HG02884 (cell line): ENCODE data around the gene SFXN3.

Experiments
- ATAC-seq: cut with Tn5 transposase; IDR thresholded peaks from one replicate; pipeline ENCODE4 v1.9.1; 2021; ENCODE audit warnings: mild to moderate bottlenecking, moderate library complexity; ENCODE audit not compliant: unreplicated experiment

SFXN3 gene

DNA sequence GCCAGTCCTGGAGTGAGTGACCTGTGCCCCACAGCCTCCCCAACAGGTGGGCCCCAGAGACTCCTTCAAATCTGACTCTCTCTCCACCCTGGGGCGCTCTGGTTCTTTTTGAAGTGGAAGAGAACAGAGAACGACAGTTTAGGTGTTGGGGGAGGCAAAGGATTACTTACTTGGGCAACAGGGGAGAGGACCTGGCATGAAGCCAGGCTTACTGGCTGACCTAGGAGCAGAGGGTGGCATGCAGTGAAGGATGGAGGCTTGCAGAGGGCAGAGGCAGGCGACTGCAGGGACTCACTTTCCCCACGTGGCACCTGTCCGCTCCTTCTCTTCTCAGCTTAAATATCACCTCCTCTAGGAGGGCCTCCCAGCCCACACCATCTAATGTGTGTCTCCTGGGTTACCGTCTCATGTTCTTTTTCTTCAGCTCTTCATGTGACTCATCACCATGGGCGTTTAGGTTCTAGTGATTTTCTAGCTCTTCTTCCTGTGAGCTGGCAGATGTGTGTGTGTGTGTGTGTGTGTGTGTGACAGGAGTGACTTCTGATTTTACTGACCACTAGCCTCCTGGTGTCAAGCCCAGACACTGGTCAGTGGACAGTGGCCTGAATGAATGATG lies 16.0 kb upstream of the SFXN3 start:
- no peak for ATAC-seq

DNA sequence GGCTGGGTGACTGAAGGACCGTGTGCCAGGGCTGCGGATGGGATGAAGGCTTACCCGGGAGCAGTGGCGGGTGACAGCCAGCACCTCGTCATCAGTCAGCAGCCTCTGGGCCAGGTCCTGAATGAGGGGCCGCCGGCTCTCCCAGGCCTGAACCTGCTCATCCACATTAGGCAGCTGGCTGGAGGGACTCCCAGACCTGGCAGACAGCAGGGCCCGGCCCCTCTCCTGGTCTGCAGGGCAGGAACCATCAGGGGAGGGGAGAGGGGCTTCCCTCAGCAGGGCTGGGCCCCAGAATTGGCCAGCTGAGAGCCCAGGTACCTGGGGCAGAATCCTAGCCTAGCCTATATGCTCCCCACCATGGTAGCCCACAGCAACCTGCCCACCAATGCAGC lies 15.5 kb upstream of the SFXN3 start:
- no peak for ATAC-seq

DNA sequence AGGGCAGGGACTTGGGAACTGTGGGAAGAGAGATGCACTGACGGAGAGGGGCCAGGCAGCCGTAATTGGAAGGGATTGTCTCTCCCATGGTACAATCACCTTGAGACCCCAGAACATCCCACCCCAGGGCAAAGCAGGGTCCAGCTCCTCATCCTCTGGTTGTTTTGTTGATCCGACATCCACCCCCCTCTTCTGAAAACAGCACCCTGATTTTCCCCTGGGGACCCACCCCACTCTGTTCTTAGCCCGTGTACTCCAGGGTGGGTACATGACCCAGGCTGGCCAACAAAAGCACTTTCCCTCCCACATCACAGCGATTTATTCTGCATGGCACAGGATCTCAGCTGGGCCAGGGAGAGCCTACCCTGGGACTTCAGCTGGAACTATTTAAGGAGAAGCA lies 14.2 kb upstream of the SFXN3 start:
- ATAC-seq, result no peak

DNA sequence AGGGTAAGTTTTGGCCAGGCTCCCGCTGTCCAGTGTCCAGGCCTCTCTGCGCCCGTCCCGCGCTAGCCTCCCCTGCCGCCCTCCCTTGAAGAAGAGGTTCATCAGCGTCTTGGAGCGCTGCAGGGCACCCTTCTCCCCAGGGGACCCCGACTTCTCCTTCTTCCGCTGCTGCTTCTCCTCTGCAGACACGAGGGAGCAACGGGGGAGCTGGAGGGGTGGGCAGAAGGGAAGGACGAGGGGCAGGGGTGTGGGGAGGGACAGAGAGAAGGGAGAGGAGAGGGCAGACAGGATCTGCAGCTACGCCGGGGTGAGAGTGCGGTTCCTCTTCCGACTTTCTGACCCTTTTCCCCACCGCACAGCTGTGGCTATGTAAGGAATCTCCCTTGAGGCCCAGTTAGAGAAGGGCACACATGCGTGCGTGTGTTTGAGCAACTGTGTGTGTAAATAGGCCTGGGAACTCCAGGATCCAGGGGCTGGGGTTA lies 12.9 kb upstream of the SFXN3 start:
- no peak for ATAC-seq

DNA sequence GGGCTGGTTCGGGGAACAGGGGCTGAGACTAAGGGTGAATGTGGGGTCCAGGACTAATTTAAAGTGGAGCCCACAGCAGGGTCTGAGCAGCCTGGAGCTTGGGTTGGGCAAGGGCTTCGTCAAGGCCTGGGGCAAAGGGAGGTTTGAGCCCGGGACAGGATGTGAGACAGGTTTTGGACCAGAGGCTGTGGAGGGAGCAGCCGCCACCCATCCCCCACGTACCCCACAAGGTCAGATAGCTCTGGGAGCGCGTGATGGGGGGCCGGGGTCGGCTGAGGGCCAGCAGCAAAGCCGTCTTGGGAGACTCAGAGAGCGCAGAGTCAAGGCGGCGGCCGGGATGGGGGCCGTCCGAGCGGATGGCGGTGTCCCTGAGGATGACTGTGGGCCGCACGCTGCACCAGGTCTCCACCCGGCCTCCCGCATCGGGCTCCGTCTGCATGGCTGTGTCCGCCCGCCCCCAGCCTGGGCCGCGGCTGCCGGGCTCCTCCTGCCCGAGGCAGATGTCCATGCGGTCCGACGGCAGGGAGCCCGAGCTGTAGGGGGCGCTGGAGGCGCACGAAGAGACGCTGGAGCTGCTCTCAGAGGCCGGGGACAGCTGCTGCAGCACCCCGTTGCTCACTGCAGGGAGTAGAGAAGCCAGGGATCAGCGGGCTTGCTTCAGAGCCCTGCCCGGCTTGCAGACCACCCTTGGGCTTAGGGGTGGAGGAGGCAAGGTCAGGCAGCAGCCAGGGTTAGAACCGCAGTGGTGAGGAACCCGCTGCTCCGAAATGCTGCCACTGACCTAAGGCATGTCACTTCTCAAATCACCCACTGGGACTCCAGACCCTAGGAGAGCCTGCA lies 12.2 kb upstream of the SFXN3 start:
- ATAC-seq, result no peak

DNA sequence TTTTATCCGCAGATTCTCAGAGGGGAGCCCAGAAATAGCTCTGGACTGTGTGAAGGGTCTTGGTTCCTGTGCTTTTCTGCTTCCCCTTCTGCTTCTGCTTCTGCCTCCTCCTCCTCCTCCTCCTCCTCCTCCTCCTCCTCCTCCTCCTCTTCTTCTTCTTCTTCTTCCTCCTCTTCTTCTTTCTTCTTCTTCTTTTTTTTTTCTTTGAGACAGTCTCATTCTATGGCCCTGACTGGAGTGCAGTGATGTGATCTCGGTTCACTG lies 11.7 kb upstream of the SFXN3 start:
- ATAC-seq, result no peak

DNA sequence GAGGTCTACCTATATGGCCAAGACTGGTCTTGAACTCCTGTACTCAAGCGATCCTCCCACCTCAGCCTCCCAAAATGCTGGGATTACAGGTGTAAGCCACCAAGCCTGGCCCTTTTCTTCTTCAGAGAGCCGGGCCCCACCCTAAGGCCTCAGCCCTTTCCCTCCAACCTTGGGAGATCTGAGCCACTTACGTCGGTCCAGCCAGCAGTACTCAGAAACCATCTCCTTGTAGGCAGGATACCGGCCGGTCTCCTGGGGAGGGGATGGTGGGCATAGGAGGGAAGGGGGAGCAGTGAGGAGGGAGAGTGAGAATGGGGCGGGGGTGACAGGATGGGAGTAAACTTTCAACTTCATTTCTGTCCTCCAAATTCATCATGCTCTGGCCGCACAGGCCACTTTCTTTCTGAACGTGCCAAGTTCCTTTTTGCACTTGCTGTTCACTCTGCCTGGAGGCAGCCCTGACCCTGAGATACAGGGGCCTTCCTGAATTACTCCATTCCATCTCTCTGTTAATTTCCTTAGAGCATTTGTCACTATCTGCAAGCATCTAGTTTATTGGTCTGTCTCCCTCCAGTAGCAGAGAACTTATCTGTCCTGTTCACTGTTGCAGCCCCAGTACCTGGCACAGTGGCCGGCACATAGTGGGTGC lies 10.5 kb upstream of the SFXN3 start:
- no peak for ATAC-seq

DNA sequence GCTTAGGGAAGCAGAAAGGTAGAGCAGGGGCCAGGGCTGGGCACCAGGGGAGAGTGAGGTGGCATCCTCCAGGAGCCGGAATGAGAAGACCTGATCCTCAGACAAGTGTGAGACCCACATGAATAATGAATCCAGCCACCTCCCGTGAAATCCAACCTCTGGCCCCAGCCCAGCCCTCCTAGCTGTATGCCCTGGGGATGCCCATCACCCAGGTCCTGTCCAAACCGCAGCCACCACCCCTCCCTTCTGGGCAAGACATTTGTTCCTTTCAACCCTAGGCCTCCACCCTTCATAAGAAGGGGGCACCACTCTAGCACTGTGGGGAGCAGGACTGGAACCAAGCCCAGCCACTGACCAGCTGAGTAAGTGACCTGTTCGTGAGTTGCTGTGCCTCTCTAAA lies 9.8 kb upstream of the SFXN3 start:
- ATAC-seq, result no peak

DNA sequence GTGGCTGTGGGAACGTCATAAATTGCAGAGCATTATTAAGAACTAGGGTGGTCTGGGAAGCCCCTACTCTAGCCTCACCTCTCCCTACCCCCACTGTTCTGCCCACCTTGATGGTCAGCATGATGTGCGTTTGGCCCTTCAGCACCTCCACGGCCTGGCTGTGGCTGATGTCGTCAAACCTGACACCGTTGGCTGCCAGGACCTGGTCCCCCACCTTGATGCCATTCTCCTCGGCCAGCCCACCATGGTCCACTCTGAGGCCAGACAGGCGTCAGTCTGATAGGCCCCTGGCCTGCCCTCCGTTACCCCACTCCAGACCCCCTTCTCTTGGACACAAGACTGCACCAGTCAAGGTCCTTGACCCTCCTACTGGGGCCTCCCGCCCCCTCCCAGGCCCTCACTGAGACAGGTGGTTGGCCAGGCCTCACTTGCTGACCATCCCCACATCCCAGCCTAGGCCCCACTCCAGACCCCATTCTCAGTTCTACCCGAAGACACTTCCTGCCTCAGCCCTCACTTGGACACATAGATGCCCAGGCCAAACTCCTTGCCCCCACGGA lies 9.3 kb upstream of the SFXN3 start:
- no peak for ATAC-seq

DNA sequence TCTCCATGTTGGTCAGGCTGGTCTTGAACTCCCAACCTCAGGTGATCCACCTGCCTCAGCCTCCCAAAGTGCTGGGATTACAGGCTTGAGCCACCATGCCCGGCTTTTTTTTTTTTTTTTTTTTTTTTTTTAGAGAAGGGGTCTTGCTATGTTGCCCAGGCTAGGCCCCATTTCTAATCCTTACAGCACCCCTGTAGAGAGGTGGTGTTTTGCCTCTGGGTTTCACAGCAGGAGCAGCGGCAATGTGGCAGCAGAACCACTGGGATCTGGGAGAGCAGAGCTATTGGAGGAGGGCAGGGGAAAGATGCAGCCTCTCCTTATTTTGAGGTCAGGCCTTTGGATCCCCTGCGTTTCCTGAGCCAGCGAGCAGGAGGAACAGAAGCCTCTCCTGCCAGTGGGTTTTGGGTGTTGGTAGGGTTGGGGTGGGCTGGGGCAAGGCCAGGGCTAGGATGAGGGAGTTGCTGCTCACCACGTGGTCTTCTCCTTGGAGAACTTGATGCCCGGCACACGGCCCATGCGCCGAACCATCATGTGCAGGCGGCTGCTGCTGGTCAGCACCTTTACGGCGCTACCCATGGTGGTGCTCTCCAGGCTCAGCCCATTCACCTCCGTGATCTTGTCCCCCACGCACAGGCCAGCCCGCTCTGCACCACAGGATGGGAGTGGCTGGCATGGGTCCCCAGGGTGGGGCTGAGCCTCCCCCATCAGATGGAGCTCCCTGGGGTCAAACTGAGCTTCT lies 7.9 kb upstream of the SFXN3 start:
- no peak for ATAC-seq

DNA sequence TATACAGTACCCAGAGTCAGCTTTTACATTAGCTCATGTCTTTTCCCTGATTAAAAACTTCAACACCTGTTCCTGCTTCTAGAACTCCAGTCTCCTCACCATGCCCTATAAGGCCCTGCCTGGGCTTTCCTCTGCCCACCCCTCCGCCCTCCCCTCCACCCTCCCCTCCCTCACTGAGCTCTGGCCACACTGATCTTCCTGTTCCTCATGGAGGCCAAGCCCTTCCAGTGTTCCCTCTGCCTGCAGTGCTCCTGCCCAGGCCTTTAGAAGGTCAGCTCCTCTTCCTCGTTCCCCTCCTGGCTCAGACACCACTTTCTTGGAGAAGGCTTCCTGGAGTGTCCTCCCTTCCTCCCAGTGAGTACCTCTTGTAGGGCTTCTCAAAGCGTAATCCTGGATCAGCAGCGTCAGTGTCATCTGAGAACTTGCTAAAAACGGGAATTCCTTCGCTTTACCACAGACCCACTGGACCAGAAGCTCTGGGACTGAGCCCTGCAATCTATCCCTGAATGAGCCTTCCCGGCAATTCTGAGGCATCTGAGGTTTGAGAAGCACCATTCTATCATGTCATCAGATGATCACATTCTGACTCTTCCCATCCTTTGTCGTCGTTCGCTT lies 3.8 kb upstream of the SFXN3 start:
- ATAC-seq, result no peak

DNA sequence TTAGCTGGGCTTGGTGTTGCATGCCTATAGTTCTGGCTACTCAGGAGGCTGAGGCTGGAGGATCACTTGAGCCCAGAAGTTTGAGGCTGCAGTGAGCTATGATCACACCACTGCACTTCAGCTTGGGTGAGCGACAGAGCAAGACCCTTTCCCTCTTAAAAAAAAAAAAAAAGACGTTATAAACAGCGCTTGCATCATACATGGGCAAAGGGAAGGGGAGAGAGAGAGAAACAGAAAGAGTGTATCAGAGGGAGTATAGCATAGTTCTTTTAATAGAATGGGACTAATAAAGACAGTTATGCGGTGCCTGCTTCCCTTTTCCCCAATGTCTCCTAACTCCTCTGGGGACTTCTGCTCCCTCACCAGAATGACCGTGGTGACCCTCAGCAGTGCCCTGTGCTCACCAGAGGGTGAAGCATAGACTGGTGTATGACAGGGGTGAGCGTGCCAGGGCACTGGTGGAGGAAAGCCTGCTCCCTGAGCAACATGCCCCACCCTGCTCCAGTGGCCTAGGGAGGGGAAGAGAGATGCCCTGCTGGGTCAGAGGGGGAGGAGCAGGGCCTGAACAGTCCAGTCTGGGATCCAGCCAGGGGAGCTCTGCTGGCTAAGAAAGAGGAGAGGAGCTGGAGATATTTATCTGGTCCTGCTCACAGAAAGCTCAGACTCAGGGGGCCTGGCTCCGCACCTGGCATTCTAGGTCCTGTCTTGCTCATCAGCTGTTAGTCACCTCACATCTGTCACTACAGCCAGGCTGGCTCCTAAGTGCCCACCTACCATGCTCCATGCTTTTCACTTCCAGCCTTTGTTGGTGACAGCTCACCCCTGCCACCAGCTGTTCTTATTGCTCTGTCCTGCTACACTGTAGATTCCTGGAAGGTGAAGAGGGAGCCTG lies 2.3 kb upstream of the SFXN3 start:
- ATAC-seq, result no peak

DNA sequence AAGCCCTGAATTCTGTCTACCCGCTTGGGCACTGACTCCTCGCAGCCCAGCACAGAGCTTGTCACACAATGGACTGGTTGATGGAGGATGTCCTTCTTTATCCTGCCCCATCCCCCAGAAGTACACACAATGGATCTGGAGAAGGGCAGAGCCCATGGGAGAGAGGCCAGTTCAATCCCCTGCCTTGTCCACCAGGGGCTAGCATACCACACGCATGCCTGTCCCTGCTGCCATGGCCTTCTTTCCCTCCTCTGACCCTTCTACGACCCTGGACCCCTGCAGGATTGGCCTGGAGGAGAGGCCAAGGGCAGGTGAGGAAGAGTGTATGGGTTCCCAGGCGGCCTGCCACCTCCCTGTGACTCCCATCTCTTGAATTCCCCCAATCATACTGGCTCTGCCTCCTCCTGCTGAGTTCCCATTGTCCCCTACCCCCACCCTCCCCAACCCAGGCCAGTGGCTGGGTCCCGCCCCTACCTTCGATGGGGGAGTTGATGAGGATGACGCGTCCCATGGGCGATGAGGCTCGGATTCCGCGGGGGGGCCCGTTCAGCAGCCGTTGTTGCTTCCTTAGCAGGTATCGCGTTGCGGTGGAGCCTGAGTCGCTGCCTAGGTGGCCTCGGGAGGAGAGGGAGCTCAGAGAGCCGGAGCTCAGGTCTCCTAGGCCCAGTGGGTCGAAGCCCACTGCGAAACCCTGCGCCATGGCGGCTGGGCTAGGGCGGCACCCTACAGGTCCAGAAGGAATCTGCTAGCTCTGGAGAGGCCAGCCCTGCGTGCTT lies 1.3 kb upstream of the SFXN3 start:
- ATAC-seq, result no peak

DNA sequence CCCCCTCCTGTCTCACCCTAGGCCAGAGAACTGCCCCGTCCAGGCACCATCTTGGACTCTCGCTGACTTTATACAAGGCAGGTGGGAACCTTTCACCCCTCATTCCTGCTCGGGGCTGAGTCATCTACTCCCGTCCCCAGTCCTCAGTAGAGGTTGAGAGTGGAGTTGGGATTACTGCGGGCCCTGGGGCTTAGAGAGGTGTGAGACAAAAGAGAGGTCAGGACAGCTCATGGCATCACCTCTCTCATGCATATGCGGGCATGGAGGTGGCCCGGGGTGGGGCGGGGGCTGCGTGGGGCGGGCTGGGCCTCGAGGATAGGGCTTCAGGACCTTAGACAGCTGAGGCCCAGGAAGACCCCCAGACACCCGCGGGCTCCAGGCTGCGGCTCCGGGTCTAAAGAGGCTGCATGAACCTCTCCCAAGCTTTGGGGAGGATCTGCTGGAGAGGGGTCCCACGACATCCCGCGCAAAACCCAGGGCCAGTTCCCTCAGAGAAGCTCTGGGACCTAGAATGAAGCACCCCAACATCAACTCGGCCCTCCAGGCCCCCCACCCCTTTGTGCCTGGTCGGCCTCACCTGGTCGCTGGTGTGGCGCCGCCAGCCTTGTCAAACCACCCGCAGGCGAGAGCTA lies 422 bp upstream of the SFXN3 start:
- ATAC-seq, result no peak

DNA sequence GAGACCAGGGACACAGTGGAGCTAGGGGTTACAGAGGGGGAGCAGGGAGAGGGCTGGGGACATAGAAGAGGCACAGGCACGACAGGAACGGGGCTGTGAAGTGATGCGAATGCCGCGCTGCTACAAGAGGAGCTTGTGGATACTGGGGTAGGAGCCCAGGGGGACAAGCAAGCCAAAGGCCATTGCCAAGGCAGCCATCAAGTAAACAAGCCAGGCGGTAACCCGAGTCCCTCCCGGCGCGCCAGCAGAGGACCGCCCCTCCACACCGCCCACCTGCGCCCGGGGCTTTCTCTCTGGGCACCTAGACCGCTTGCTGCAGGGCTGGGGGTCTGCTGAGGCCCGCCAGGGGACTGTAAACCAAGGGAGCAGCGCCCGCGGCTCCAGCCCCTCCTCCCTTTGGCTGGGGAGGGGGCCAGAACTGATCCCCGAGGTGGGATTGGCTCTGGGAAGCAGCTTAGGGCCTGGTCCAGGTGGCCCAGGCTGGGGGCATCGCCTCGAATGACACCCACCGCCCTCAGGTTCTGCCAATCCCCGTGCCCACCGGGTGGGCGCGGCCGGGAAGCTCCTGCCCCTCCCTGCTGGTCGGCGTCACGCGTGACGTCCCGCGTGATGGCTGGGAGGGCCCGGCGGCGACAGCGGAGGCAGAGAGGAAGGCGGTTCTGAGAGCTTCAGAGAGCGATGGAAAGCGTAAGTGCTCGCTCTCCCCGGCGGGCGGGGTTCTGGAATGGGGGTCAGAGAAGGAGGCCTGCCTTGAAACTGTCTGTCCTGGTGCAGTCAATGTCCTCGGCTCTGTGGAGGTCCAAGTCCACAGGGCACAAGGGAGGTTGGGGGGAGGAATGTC lies 982 bp downstream of the SFXN3 start:
- no peak for ATAC-seq

DNA sequence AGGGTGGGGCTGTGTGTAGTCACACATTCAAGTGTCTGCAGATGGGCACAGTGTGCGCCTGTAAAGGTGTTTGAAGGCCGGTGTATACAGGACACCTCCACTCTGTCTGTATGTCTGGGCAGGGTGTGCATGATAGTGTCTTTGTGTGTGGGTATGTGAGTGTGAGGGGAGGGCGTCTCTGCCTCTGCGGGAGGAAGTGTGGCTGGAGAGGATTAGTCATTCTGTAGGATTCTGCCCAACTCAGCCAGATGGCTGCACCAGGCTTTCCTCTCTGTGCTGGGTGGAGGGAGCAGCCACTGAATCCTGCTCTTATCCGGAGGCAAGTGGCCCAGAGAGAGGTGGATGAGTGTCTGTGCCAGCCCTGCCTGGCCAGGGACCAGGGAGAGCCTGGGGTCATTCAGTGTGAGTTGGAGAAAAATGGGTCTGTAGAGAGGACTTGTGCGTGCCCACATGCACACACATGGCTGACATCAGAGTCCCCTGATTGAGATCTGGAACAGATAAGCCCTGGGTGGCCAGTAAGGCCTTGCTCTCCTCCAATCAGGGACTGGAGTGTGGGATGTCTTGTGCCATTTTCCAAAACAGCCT lies 1.7 kb downstream of the SFXN3 start:
- ATAC-seq, result no peak

DNA sequence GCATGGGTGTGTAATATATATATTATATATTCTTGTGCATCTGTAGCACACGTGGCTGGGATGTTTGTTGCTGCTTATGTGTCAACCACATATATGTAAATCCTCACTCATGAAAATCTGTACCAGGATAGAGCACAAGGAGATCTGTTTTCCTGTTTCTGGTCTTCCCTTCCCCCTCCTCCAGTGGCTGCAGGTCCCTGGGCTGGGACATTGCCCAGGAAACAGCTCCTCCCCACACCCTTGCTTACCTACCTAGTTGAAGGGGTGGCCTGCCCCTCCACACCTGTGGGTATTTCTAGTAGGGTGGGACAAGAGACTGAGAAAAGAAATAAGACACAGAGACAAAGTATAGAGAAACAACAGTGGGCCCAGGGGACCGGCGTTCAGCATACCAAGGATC lies 2.2 kb downstream of the SFXN3 start:
- ATAC-seq, result no peak
